Measurements from ENCODE around the gene OR10H1. TPM values are rescaled to one million over a fixed set of nuclear protein-coding genes. Genes with fewer than 3 reads are reported as not detected.

The OR10H1 gene
- not detected for total RNA-seq

GRCh38 chr19:15815306-15815705 is at the start of gene OR10H1:
Gene OR10H1, minus strand, starts transcription at chr19:15815664. Its CDS starts 7,627 bp downstream, at chr19:15808037.
- Histone ChIP-seq H3K27ac (peak within 1 kb of the TSS in 1 of 4 donors; percentile 11), H3K27me3 (no peaks in the 10 kb centered on the region), H3K36me3 (replicated peaks in 1 of 2; ENCODE audit: insufficient read depth in 1 of 2, low read depth in 2 of 2) (no peaks in the 10 kb centered on the region), H3K4me3 (no peak within 1 kb of the TSS), H3K4me1 (no peaks in the 10 kb centered on the region), H3K9me3 (no peaks in the 10 kb centered on the region)
- DNase-seq: peak; percentile 18 to 84 (median 60)
- no peak for TF ChIP-seq POLR2A (IDR thresholded peaks at IDR 0.05)
- TF ChIP-seq CTCF (IDR thresholded peaks at IDR 0.05): peak in 1 of 7 experiments; percentile 9
- peak; percentile 63 for ATAC-seq
- intact Hi-C loops (cut with DNase I): no loop called here
- WGBS, 2 donors: 26 to 41% methylated on average over 3 to 5 of the region's 5 CpGs

DNA sequence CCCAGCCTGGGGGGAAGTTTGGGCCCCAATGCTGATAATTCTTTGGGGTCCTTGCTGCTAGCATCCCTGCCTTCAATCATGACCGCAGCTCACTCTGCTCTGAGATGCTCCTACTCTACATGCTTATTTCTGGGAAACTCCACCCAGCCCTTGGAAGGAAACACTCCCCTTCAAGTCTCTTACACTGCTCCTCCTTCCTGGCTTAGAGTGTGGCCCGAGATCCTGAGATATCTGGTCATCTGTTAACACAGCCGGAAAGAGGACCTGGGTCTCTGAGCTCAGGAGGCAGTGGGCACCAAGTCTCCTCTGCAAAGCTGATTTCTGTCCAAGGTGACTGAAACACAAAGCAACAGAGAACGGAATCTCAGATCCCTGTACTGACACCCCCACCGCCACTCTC is 49.4 kb upstream of the OR10H1 start:
- TF ChIP-seq POLR2A (IDR thresholded peaks at IDR 0.05): no peak
- TF ChIP-seq CTCF (IDR thresholded peaks at IDR 0.05): no peak
- H3K27ac ChIP-seq: no peak overlapping the region
- H3K27me3 ChIP-seq: peaks cover 0 to 5% of the 10 kb centered on the region in 2 donors
- no peaks in the 10 kb centered on the region for H3K9me3 ChIP-seq
- ATAC-seq (no peak), DNase-seq (no peak)
- H3K4me1 ChIP-seq: no peaks in the 10 kb centered on the region
- no peak overlapping the region for H3K4me3 ChIP-seq
- intact Hi-C loops (cut with DNase I): no loop called here
- no peaks in the 10 kb centered on the region for H3K36me3 ChIP-seq (replicated peaks in 1 of 2; ENCODE audit: insufficient read depth in 1 of 2, low read depth in 2 of 2)
- WGBS, 2 donors: 41 to 57% methylated on average over 4 to 5 of the region's 5 CpGs

- Histone ChIP-seq H3K36me3 (replicated peaks in 1 of 2; ENCODE audit: insufficient read depth in 1 of 2, low read depth in 2 of 2) (no peaks in the 10 kb centered on the region), H3K9me3 (no peaks in the 10 kb centered on the region), H3K4me1 (no peaks in the 10 kb centered on the region), H3K4me3 (no peak overlapping the region), H3K27ac (no peak overlapping the region), H3K27me3 (peaks cover 0 to 5% of the 10 kb centered on the region in 2 donors)
- intact Hi-C loops (cut with DNase I): no loop called here
- 49 to 69% methylated on average over 6 to 8 of the region's 8 CpGs for WGBS, 2 donors
- no peak for DNase-seq
- TF ChIP-seq CTCF (IDR thresholded peaks at IDR 0.05) (no peak), POLR2A (IDR thresholded peaks at IDR 0.05) (no peak)
- ATAC-seq: no peak
These were observed 47.8 kb upstream of the OR10H1 start for GRCh38 chr19:15863272-15863671.

GRCh38 chr19:15862444-15862843 is 47.0 kb upstream of the OR10H1 start:
- DNase-seq (no peak), ATAC-seq (no peak)
- intact Hi-C loops (cut with DNase I): no loop called here
- Histone ChIP-seq H3K9me3 (no peaks in the 10 kb centered on the region), H3K4me1 (no peaks in the 10 kb centered on the region), H3K27ac (no peak overlapping the region), H3K4me3 (no peak overlapping the region), H3K36me3 (replicated peaks in 1 of 2; ENCODE audit: insufficient read depth in 1 of 2, low read depth in 2 of 2) (no peaks in the 10 kb centered on the region), H3K27me3 (peaks cover 0 to 5% of the 10 kb centered on the region in 2 donors)
- TF ChIP-seq CTCF (IDR thresholded peaks at IDR 0.05) (no peak), POLR2A (IDR thresholded peaks at IDR 0.05) (no peak)
- 28 to 34% methylated on average over 7 of the region's 7 CpGs for WGBS, 2 donors

DNA sequence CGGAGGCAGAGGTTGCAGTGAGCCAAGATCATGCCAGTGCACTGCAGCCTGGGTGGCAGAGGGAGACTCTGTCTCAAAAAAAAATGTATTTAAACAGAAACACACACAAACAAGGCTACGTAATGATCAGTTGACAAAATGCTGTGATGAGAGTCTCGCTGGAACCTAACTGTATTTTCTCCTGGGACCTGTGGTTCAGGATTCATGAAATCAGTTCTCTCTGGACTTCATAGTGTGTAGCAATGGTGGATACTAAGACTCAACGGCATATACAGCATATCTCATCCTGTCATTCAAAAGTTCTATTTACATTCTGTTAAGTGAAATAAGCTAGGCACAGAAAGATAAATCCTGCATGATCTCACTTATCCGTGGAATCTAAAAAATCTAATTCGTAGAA is 45.1 kb upstream of the OR10H1 start:
- H3K27ac ChIP-seq: no peak overlapping the region
- no peaks in the 10 kb centered on the region for H3K36me3 ChIP-seq (replicated peaks in 1 of 2; ENCODE audit: insufficient read depth in 1 of 2, low read depth in 2 of 2)
- TF ChIP-seq POLR2A (IDR thresholded peaks at IDR 0.05) (no peak), CTCF (IDR thresholded peaks at IDR 0.05) (no peak)
- no peaks in the 10 kb centered on the region for H3K4me1 ChIP-seq
- DNase-seq (no peak), ATAC-seq (no peak)
- H3K4me3 ChIP-seq: no peak overlapping the region
- 49 to 55% methylated on average over 6 of the region's 6 CpGs for WGBS, 2 donors
- peaks cover 0 to 5% of the 10 kb centered on the region in 2 donors for H3K27me3 ChIP-seq
- no peaks in the 10 kb centered on the region for H3K9me3 ChIP-seq
- intact Hi-C loops (cut with DNase I): no loop called here
